ENCODE measurements around the gene ARL5A. TPM values are rescaled to one million over a fixed set of nuclear protein-coding genes. Genes with fewer than 3 reads are reported as not detected.

ARL5A gene
- total and polyA plus RNA-seq, 9 of the 15 experiments (the other 6 are each of a cell fraction or from before 2014, with no cell fraction given), result 16.3 to 117 (median 88.4) TPM

GRCh38 chr2:151756820-151757219, 71.4 kb downstream of the ARL5A start (continued):
- TF ChIP-seq, protein P1, sequence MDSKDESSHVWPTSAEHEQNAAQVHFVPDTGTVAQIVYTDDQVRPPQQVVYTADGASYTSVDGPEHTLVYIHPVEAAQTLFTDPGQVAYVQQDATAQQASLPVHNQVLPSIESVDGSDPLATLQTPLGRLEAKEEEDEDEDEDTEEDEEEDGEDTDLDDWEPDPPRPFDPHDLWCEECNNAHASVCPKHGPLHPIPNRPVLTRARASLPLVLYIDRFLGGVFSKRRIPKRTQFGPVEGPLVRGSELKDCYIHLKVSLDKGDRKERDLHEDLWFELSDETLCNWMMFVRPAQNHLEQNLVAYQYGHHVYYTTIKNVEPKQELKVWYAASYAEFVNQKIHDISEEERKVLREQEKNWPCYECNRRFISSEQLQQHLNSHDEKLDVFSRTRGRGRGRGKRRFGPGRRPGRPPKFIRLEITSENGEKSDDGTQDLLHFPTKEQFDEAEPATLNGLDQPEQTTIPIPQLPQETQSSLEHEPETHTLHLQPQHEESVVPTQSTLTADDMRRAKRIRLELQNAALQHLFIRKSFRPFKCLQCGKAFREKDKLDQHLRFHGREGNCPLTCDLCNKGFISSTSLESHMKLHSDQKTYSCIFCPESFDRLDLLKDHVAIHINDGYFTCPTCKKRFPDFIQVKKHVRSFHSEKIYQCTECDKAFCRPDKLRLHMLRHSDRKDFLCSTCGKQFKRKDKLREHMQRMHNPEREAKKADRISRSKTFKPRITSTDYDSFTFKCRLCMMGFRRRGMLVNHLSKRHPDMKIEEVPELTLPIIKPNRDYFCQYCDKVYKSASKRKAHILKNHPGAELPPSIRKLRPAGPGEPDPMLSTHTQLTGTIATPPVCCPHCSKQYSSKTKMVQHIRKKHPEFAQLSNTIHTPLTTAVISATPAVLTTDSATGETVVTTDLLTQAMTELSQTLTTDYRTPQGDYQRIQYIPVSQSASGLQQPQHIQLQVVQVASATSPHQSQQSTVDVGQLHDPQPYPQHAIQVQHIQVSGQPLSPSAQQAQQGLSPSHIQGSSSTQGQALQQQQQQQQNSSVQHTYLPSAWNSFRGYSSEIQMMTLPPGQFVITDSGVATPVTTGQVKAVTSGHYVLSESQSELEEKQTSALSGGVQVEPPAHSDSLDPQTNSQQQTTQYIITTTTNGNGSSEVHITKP (IDR thresholded peaks at IDR 0.05; ENCODE audit: partially characterized antibody), result peak; percentile 31
- TF ChIP-seq SREBF2 (CRISPR knock-in tag; IDR thresholded peaks at IDR 0.05) (0 out of 2 replicates have a peak, but pooled peaks have one; percentile 29), SMARCA4 (IDR thresholded peaks at IDR 0.05) (peak; percentile 48; the same call in 1 of the 2 replicates), RAD21 (CRISPR knock-in tag; conservative IDR thresholded peaks at IDR 0.05 in 1 of 2, IDR thresholded peaks at IDR 0.05 in 1 of 2) (peak in 1 of 2 experiments; percentile 14; a peak in 1 of 4 replicates), TCF3 (CRISPR knock-in tag; IDR thresholded peaks at IDR 0.05) (peak; percentile 45; the same call in 1 of the 2 replicates), NR2C1 (IDR thresholded peaks at IDR 0.05) (no peak), NR2C1 (tag; IDR thresholded peaks at IDR 0.05) (peak; percentile 27; the same call in 1 of the 2 replicates), ZNF699 (CRISPR knock-in tag; IDR thresholded peaks at IDR 0.05; ENCODE audit: insufficient replicate concordance) (peak; percentile 60), ERF (CRISPR knock-in tag; IDR thresholded peaks at IDR 0.05) (no peak), MNT (conservative IDR thresholded peaks at IDR 0.05) (0 out of 4 replicates have a peak, but pooled peaks of 1 of the 2 experiments have one; percentile 21), NCOA1 (IDR thresholded peaks at IDR 0.05; ENCODE audit: low read depth) (no peak), HMBOX1 (IDR thresholded peaks at IDR 0.05) (0 out of 2 replicates have a peak, but pooled peaks have one; percentile 38), ATF4 (CRISPR knock-in tag; IDR thresholded peaks at IDR 0.05) (peak; percentile 45; the same call in 1 of the 2 replicates), SRSF7 (optimal IDR thresholded peaks at IDR 0.05; ENCODE audit: low read depth, low read length) (no peak)
- TF ChIP-seq, protein P2, sequence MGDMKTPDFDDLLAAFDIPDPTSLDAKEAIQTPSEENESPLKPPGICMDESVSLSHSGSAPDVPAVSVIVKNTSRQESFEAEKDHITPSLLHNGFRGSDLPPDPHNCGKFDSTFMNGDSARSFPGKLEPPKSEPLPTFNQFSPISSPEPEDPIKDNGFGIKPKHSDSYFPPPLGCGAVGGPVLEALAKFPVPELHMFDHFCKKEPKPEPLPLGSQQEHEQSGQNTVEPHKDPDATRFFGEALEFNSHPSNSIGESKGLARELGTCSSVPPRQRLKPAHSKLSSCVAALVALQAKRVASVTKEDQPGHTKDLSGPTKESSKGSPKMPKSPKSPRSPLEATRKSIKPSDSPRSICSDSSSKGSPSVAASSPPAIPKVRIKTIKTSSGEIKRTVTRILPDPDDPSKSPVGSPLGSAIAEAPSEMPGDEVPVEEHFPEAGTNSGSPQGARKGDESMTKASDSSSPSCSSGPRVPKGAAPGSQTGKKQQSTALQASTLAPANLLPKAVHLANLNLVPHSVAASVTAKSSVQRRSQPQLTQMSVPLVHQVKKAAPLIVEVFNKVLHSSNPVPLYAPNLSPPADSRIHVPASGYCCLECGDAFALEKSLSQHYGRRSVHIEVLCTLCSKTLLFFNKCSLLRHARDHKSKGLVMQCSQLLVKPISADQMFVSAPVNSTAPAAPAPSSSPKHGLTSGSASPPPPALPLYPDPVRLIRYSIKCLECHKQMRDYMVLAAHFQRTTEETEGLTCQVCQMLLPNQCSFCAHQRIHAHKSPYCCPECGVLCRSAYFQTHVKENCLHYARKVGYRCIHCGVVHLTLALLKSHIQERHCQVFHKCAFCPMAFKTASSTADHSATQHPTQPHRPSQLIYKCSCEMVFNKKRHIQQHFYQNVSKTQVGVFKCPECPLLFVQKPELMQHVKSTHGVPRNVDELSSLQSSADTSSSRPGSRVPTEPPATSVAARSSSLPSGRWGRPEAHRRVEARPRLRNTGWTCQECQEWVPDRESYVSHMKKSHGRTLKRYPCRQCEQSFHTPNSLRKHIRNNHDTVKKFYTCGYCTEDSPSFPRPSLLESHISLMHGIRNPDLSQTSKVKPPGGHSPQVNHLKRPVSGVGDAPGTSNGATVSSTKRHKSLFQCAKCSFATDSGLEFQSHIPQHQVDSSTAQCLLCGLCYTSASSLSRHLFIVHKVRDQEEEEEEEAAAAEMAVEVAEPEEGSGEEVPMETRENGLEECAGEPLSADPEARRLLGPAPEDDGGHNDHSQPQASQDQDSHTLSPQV (IDR thresholded peaks at IDR 0.05), result peak; percentile 86

Measured in K562 (cell line).